AG08396 (cell line): ENCODE results near the gene SEC16A.
A peak's percentile ranks its signal among the peaks of the same experiment; 100 is the strongest.

Experiments used
- DNase-seq: peaks from one replicate; pipeline ENCODE4 v3.0.0; 2012; ENCODE audit warnings: low spot score, mixed read lengths

Gene SEC16A

GRCh38 chr9:136399176-136400037, 83.4 kb downstream of the SEC16A start:
- peak; percentile 76 for DNase-seq

GRCh38 chr9:136398286-136398685, 84.6 kb downstream of the SEC16A start:
- DNase-seq = no peak

GRCh38 chr9:136397643-136398042, 85.2 kb downstream of the SEC16A start:
- no peak for DNase-seq

- DNase-seq = no peak
These were observed 86.7 kb downstream of the SEC16A start for GRCh38 chr9:136396219-136396515.

- no peak for DNase-seq
These were observed 87.3 kb downstream of the SEC16A start for GRCh38 chr9:136395345-136396218.

- no peak for DNase-seq
These were observed 87.9 kb downstream of the SEC16A start for GRCh38 chr9:136395020-136395340.

- DNase-seq = no peak
These were observed 88.4 kb downstream of the SEC16A start for GRCh38 chr9:136394312-136395019.

- DNase-seq = no peak
These were observed 89.3 kb downstream of the SEC16A start for GRCh38 chr9:136393531-136393930.

- DNase-seq = no peak
These were observed 90.0 kb downstream of the SEC16A start for GRCh38 chr9:136392538-136393449.

- no peak for DNase-seq
These were observed 90.9 kb downstream of the SEC16A start for GRCh38 chr9:136391737-136392537.
